ENCODE data around the gene RPUSD1.
A peak's percentile ranks its signal among the peaks of the same experiment; 100 is the strongest.

Gene RPUSD1

GRCh38 chr16:830871-831570 is 42.8 kb upstream of the RPUSD1 start:
- DNase-seq (ENCODE audit: low read depth), result no peak
- H3K4me3 ChIP-seq (ENCODE audit: low read length), result no peak overlapping the region
- TF ChIP-seq, protein P1, sequence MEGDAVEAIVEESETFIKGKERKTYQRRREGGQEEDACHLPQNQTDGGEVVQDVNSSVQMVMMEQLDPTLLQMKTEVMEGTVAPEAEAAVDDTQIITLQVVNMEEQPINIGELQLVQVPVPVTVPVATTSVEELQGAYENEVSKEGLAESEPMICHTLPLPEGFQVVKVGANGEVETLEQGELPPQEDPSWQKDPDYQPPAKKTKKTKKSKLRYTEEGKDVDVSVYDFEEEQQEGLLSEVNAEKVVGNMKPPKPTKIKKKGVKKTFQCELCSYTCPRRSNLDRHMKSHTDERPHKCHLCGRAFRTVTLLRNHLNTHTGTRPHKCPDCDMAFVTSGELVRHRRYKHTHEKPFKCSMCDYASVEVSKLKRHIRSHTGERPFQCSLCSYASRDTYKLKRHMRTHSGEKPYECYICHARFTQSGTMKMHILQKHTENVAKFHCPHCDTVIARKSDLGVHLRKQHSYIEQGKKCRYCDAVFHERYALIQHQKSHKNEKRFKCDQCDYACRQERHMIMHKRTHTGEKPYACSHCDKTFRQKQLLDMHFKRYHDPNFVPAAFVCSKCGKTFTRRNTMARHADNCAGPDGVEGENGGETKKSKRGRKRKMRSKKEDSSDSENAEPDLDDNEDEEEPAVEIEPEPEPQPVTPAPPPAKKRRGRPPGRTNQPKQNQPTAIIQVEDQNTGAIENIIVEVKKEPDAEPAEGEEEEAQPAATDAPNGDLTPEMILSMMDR (conservative IDR thresholded peaks at IDR 0.05; ENCODE audit: low read depth, low read length), result no peak

GRCh38 chr16:830107-830870 is 42.1 kb upstream of the RPUSD1 start:
- no peak for DNase-seq (ENCODE audit: low read depth)
- TF ChIP-seq, protein P1 (conservative IDR thresholded peaks at IDR 0.05; ENCODE audit: low read depth, low read length), result no peak
- H3K4me3 ChIP-seq (ENCODE audit: low read length), result no peak overlapping the region

DNA sequence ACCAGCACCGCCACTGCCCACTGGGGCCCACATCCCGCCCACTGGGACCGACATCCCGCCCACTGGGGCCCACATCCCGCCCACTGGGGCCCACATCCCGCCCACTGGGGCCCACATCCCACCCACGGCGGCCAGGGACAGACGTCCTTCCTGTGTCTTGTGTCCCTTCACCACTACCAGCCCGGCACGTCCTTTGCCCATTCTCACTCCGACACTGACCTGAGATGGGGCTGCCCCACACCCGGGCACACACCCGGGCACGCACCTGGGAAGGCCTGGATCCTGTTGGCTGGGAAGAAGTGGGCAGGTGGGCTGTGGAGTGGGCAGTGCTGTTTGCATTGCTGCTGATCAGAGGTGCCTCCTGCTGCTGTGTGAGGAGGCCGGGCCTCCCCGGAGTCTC is 40.7 kb upstream of the RPUSD1 start:
- TF ChIP-seq, protein P1 (conservative IDR thresholded peaks at IDR 0.05; ENCODE audit: low read depth, low read length), result no peak
- no peak for DNase-seq (ENCODE audit: low read depth)
- H3K4me3 ChIP-seq (ENCODE audit: low read length), result no peak overlapping the region

GRCh38 chr16:827513-827912 is 39.3 kb upstream of the RPUSD1 start:
- no peak overlapping the region for H3K4me3 ChIP-seq (ENCODE audit: low read length)
- DNase-seq (ENCODE audit: low read depth), result no peak

GRCh38 chr16:825341-826061 is 37.3 kb upstream of the RPUSD1 start:
- TF ChIP-seq, protein P1 (conservative IDR thresholded peaks at IDR 0.05; ENCODE audit: low read depth, low read length), result no peak
- peak; percentile 9 for DNase-seq (ENCODE audit: low read depth)
- no peak overlapping the region for H3K4me3 ChIP-seq (ENCODE audit: low read length)

More at GRCh38 chr16:827513-827912, 39.3 kb upstream of the RPUSD1 start:
- TF ChIP-seq, protein P1 (conservative IDR thresholded peaks at IDR 0.05; ENCODE audit: low read depth, low read length), result no peak

GRCh38 chr16:824601-825000 is 36.4 kb upstream of the RPUSD1 start:
- no peak overlapping the region for H3K4me3 ChIP-seq (ENCODE audit: low read length)
- TF ChIP-seq, protein P1 (conservative IDR thresholded peaks at IDR 0.05; ENCODE audit: low read depth, low read length), result no peak

More at GRCh38 chr16:824601-825000, 36.4 kb upstream of the RPUSD1 start:
- no peak for DNase-seq (ENCODE audit: low read depth)
